Lung (tissue), 12 donors: ENCODE measurements around the gene TASP1. TPM values are rescaled to one million over a fixed set of nuclear protein-coding genes. Genes with fewer than 3 reads are reported as not detected.

Experiments used
- ATAC-seq: fragments of 200-7000 bp; cut with Tn5 transposase; one replicate; pipeline ENCODE4 v1.9.1; 2020; ENCODE audit warnings: moderate number of reproducible peaks; ENCODE audit not compliant: insufficient read depth, low FRiP score
- DNase-seq, 3 donors: peaks; one replicate each; pipeline ENCODE4 v3.0.0-alpha.2; 2013 to 2017
- H3K27ac ChIP-seq, 2 donors: one replicate each; pipeline ENCODE4 v1.5.1; 2013; ENCODE audit warnings: mild to moderate bottlenecking in 2 of 2, moderate library complexity in 2 of 2, control low read depth in 1 of 2, inconsistent platforms in 1 of 2, low read depth in 1 of 2, low read length in 1 of 2
- H3K27me3 ChIP-seq, 3 donors: one replicate each; pipeline ENCODE4 v1.5.1; 2013; ENCODE audit warnings: low read length in 2 of 3; ENCODE audit not compliant: control insufficient read depth in 3 of 3, insufficient read depth in 3 of 3
- H3K36me3 ChIP-seq, 4 donors: one replicate each; pipeline ENCODE4 v1.5.1; 2013; ENCODE audit warnings: low read length in 4 of 4, mild to moderate bottlenecking in 1 of 4, moderate library complexity in 1 of 4; ENCODE audit not compliant: control insufficient read depth in 4 of 4, insufficient read depth in 4 of 4
- H3K4me1 ChIP-seq, 5 donors: one replicate each; pipeline ENCODE4 v1.5.1; 2013; ENCODE audit warnings: low read length in 5 of 5, mild to moderate bottlenecking in 2 of 5, moderate library complexity in 1 of 5; ENCODE audit not compliant: control insufficient read depth in 5 of 5, insufficient read depth in 5 of 5
- H3K4me3 ChIP-seq: one replicate; pipeline ENCODE4 v1.5.1; 2013; ENCODE audit warnings: mild to moderate bottlenecking, control low read depth, moderate library complexity
- H3K9ac ChIP-seq, 2 donors: one replicate each; pipeline ENCODE4 v1.5.1; 2013; ENCODE audit warnings: low read length in 2 of 2, control low read depth in 1 of 2; ENCODE audit not compliant: insufficient read depth in 1 of 2
- H3K9me3 ChIP-seq, 4 donors: one replicate each; pipeline ENCODE4 v1.5.1; 2013; ENCODE audit warnings: low read length in 3 of 4, mild to moderate bottlenecking in 1 of 4, moderate library complexity in 1 of 4; ENCODE audit not compliant: control insufficient read depth in 4 of 4, insufficient read depth in 3 of 4
- WGBS, 2 donors: extraction: QIAGEN DNeasy Blood & Tissue Kit; methylation state at CpG; one replicate each; pipeline ENCODE4 v1.1.7; 2013; 5-methylcytosine and 5-hydroxymethylcytosine counted together
- polyA plus RNA-seq, 2 donors: library from polyadenylated mRNA; stranded (reverse); fragments of 200-250 nt; gene quantifications; one replicate each; pipeline ENCODE4 v1.2.1, GENCODE V29; 2013
- total RNA-seq, 2 donors: library from RNA; depleted of rRNA in 1 of 2; stranded (reverse); fragments of >200 nt in 1 of 2; gene quantifications; one replicate each; pipeline ENCODE4 v1.2.1, GENCODE V29; 2014 to 2021
- TF ChIP-seq, protein P1 (sequence below): IDR thresholded peaks from 2 replicates; pipeline ENCODE4 v1.5.1; 2012; ENCODE audit warnings: mild to moderate bottlenecking; ENCODE audit errors: control extremely low read depth, extremely low read depth
- donor health status: control.
- donor health status: control.
- donor health status: Bipolar disorder and iron deficiency.
- donor health status: healthy.
- donor health status: DM: yes; HTN: yes; CAD: no.

Gene TASP1
- total and polyA plus RNA-seq, 4 donors = 5.0 to 26.5 (median 11.5) TPM

DNA sequence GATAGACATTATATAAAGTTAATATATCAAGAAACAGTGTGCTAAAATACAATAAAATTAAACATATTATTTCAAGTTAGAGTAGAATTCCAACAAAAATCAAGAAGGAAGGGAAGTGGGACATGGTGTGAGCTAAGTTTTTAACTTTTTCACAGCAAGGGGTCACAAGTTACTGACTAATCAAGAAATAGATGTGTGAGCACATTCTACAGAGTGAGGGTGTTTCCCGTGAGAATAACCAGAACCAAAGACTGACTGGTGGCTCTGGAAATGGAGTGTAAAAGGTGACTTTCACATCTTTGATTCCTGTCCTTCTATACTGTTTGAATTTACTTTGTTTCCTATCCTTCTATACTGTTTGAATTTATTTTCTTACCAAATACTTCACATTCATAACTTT lies 206.6 kb downstream of the TASP1 start:
- ATAC-seq = no peak

DNA sequence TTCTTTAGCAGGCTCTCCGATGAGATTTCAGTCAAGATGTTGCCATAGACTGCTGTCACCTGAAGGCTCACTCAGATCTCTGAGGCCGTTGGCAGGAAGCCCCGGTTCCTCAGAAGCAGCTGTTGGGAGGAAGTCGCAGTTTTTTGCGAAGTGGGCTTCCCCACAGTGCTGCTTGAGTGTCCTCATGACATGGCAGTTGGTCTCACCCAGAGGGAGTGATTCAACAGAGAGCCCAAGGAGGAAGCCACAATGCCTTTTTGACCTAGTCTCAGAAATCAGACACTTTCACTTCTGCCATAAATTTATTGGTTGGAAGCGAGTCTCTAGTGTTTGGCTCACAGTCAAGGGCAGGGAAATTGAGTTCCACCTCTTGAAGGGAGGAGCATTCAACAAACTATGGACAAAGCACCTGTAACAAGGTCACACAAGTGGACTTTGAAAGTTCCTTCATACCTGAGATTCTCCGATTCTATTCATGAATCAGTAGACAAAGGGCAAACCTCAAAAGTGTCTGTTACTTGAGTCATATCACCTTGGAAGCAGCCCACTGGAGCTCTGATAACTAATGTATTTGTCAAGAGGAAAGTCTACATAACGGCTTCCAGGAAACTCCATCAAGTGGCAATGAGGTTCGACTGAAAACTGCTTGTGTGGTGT lies 208.3 kb downstream of the TASP1 start:
- Histone ChIP-seq H3K9ac (no peak overlapping the region), H3K4me1 (peaks cover 0 to 13% (median 3%) of the 10 kb centered on the region in 5 donors), H3K4me3 (no peak overlapping the region), H3K36me3 (peaks cover 5 to 14% (median 6%) of the 10 kb centered on the region in 4 donors), H3K27ac (no peak overlapping the region), H3K9me3 (peaks cover 0 to 4% (median under 1%) of the 10 kb centered on the region in 4 donors), H3K27me3 (no peaks in the 10 kb centered on the region)
- DNase-seq = no peak
- peak; percentile 56 for ATAC-seq
- TF ChIP-seq, protein P1, sequence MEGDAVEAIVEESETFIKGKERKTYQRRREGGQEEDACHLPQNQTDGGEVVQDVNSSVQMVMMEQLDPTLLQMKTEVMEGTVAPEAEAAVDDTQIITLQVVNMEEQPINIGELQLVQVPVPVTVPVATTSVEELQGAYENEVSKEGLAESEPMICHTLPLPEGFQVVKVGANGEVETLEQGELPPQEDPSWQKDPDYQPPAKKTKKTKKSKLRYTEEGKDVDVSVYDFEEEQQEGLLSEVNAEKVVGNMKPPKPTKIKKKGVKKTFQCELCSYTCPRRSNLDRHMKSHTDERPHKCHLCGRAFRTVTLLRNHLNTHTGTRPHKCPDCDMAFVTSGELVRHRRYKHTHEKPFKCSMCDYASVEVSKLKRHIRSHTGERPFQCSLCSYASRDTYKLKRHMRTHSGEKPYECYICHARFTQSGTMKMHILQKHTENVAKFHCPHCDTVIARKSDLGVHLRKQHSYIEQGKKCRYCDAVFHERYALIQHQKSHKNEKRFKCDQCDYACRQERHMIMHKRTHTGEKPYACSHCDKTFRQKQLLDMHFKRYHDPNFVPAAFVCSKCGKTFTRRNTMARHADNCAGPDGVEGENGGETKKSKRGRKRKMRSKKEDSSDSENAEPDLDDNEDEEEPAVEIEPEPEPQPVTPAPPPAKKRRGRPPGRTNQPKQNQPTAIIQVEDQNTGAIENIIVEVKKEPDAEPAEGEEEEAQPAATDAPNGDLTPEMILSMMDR = no peak
- 75 to 77% methylated on average over 9 of the region's 9 CpGs for WGBS, 2 donors

More for the DNA sequence above, 206.6 kb downstream of the TASP1 start:
- Histone ChIP-seq H3K4me1 (peaks cover 0 to 1% (median 0%) of the 10 kb centered on the region in 5 donors), H3K9me3 (peaks cover 0 to 4% (median under 1%) of the 10 kb centered on the region in 4 donors), H3K27ac (no peak overlapping the region), H3K4me3 (no peak overlapping the region), H3K36me3 (peaks cover 5 to 14% (median 6%) of the 10 kb centered on the region in 4 donors), H3K9ac (no peak overlapping the region), H3K27me3 (no peaks in the 10 kb centered on the region)
- TF ChIP-seq, protein P1 = no peak
- 93 to 98% methylated on average over 1 of the region's 1 CpG for WGBS, 2 donors
- DNase-seq = no peak

DNA sequence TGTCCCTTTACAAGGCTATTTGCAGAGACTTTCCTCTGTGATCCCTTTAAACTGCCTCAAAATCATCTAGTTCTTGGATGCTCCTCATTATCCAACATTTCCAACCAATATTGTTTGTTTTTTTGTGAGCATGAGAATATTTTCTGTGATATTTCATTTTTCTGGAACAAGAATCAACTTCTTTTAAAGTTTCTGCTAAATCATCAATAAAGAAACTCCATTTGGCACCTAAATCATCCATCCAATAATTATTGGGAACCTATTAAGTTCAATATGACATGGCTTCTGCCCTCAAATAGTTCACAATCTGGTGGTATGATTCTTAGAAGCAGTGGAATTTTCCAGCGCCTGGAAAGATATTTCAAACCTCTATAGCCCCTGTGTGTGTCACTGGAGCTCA lies 210.0 kb downstream of the TASP1 start:
- Histone ChIP-seq H3K4me3 (no peak overlapping the region), H3K27me3 (no peaks in the 10 kb centered on the region), H3K9me3 (peaks cover 0 to 4% (median under 1%) of the 10 kb centered on the region in 4 donors), H3K4me1 (peaks cover 0 to 23% (median 3%) of the 10 kb centered on the region in 5 donors), H3K9ac (no peak overlapping the region), H3K36me3 (peaks cover 3 to 9% (median 4%) of the 10 kb centered on the region in 4 donors), H3K27ac (no peak overlapping the region)
- DNase-seq (no peak), ATAC-seq (no peak)
- 97 to 100% methylated on average over 1 of the region's 1 CpG for WGBS, 2 donors
- TF ChIP-seq, protein P1 = no peak
